ENCODE data around the gene SLC25A44. TPM values are rescaled to one million over a fixed set of nuclear protein-coding genes. Genes with fewer than 3 reads are reported as not detected.

The SLC25A44 gene
- total RNA-seq, 5 donors from 2014 or later (not counting 1 experiment from before 2014, with no cell fraction given), result 16.8 to 24.5 (median 21.4) TPM

DNA sequence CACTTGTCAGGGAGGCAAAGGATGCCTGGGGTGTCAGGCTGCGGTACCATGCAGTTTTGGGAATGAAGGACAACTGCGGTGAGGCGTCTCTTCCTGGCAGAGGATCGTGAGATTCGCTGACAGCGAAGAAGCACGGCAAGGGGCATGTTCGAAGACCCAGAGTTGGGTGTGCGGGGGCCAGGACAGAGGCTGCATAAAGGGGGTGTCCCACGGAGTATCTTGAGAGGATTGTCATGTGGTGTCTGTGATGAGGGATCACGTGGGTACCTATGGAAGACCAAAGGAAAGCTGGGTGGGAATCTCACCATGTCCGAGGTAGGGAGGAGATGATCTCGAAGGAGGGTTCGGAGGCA, 372 bp downstream of the SLC25A44 start:
- peak overlapping the region; percentile 85 to 89 for H3K4me3 ChIP-seq (ENCODE audit: control insufficient read depth in 1 of 2, extremely low read depth in 1 of 2, low read length in 1 of 2)

GRCh38 chr1:156195853-156196252, 1.9 kb downstream of the SLC25A44 start:
- no peak overlapping the region for H3K4me3 ChIP-seq (ENCODE audit: control insufficient read depth in 1 of 2, extremely low read depth in 1 of 2, low read length in 1 of 2)
- ChIA-PET CTCF (no interaction called here), POLR2A (interaction anchor here in 1 of 2 donors (0.6 kb wide), 1 partner anchor 77 kb away, joined by 4 read pairs; no protein-coding TSS in a partner anchor)
- no peaks in the 10 kb centered on the region for H3K9me3 ChIP-seq
- H3K36me3 Mint-ChIP-seq, result peaks cover 34% of the 10 kb centered on the region
- no peak overlapping the region for H3K27ac Mint-ChIP-seq
- no peak for DNase-seq
- H3K4me3 Mint-ChIP-seq, result peak overlapping the region in 2 of 3 donors; percentile 50 to 100
- H3K4me1 ChIP-seq (ENCODE audit: control insufficient read depth in 1 of 2, extremely low read depth in 1 of 2, insufficient read depth in 2 of 2, low read length in 2 of 2), result peaks cover 5 to 58% of the 10 kb centered on the region in 2 experiments
- no peak overlapping the region for H3K27ac ChIP-seq (ENCODE audit: low read length)
- ATAC-seq (replicated peaks in 1 of 4), result no peak
- no peaks in the 10 kb centered on the region for H3K9me3 Mint-ChIP-seq
- H3K27me3 Mint-ChIP-seq, result no peaks in the 10 kb centered on the region
- peaks cover 6 to 22% of the 10 kb centered on the region in 2 donors for H3K36me3 ChIP-seq (ENCODE audit: control insufficient read depth in 2 of 2, extremely low read depth in 1 of 2, insufficient read depth in 1 of 2, low read length in 1 of 2)
- H3K27me3 ChIP-seq (replicated peaks in 1 of 2; ENCODE audit: control insufficient read depth in 2 of 2, extremely low read depth in 1 of 2, insufficient read depth in 2 of 2, low read length in 1 of 2), result no peaks in the 10 kb centered on the region
- WGBS (ENCODE audit: insufficient coverage), result 88% methylated on average over 4 of the region's 4 CpGs
- peaks cover 74 to 77% (median 75%) of the 10 kb centered on the region in 3 donors for H3K4me1 Mint-ChIP-seq

More for the DNA sequence above, 372 bp downstream of the SLC25A44 start:
- peak overlapping the region; percentile 65 for H3K27ac ChIP-seq (ENCODE audit: low read length)
- H3K4me1 ChIP-seq (ENCODE audit: control insufficient read depth in 1 of 2, extremely low read depth in 1 of 2, insufficient read depth in 2 of 2, low read length in 2 of 2), result peaks cover 5 to 46% of the 10 kb centered on the region in 2 experiments
- peaks cover 21% of the 10 kb centered on the region for H3K36me3 Mint-ChIP-seq
- 5% methylated on average over 12 of the region's 14 CpGs for WGBS (ENCODE audit: insufficient coverage)
- peak overlapping the region; percentile 89 to 93 for H3K27ac Mint-ChIP-seq
- H3K27me3 ChIP-seq (replicated peaks in 1 of 2; ENCODE audit: control insufficient read depth in 2 of 2, extremely low read depth in 1 of 2, insufficient read depth in 2 of 2, low read length in 1 of 2), result no peaks in the 10 kb centered on the region
- H3K9me3 ChIP-seq, result no peaks in the 10 kb centered on the region
- peak overlapping the region; percentile 94 to 100 (median 98) for H3K4me3 Mint-ChIP-seq
- ATAC-seq (replicated peaks in 1 of 4) (peak in 1 of 4 experiments; percentile 2), DNase-seq (no peak)
- H3K4me1 Mint-ChIP-seq, result peaks cover 60 to 61% (median 61%) of the 10 kb centered on the region in 3 donors
- ChIA-PET CTCF (interaction anchor here (0.5 to 2.2 kb wide), 6 partner anchors 19 to 89 kb away, joined by 3 to 23 read pairs (median 8); partner anchors contain the start of genes PMF1 (in 1 of the 2) and SMG5 (in 1 of the 2)), POLR2A (interaction anchor here in 1 of 2 donors (0.7 to 2.4 kb wide), 4 partner anchors 9 to 449 kb away, joined by 3 to 32 read pairs (median 4); partner anchors contain the start of genes PMF1 and SMG5)
- peaks cover 6 to 10% of the 10 kb centered on the region in 2 donors for H3K36me3 ChIP-seq (ENCODE audit: control insufficient read depth in 2 of 2, extremely low read depth in 1 of 2, insufficient read depth in 1 of 2, low read length in 1 of 2)
- no peaks in the 10 kb centered on the region for H3K27me3 Mint-ChIP-seq
- no peaks in the 10 kb centered on the region for H3K9me3 Mint-ChIP-seq

GRCh38 chr1:156196445-156196844, 2.5 kb downstream of the SLC25A44 start:
- Mint-ChIP-seq H3K27ac (no peak overlapping the region), H3K9me3 (no peaks in the 10 kb centered on the region), H3K4me3 (peak overlapping the region in 1 of 3 donors; percentile 100), H3K4me1 (peaks cover 74 to 77% (median 75%) of the 10 kb centered on the region in 3 donors), H3K36me3 (peaks cover 34% of the 10 kb centered on the region), H3K27me3 (no peaks in the 10 kb centered on the region)
- WGBS (ENCODE audit: insufficient coverage), result 80% methylated on average over 2 of the region's 2 CpGs
- H3K27me3 ChIP-seq (replicated peaks in 1 of 2; ENCODE audit: control insufficient read depth in 2 of 2, extremely low read depth in 1 of 2, insufficient read depth in 2 of 2, low read length in 1 of 2), result no peaks in the 10 kb centered on the region
- H3K36me3 ChIP-seq (ENCODE audit: control insufficient read depth in 2 of 2, extremely low read depth in 1 of 2, insufficient read depth in 1 of 2, low read length in 1 of 2), result peaks cover 6 to 26% of the 10 kb centered on the region in 2 donors
- no peaks in the 10 kb centered on the region for H3K9me3 ChIP-seq
- CTCF ChIA-PET, result no interaction called here
- H3K4me3 ChIP-seq (ENCODE audit: control insufficient read depth in 1 of 2, extremely low read depth in 1 of 2, low read length in 1 of 2), result no peak overlapping the region
- H3K27ac ChIP-seq (ENCODE audit: low read length), result no peak overlapping the region
- no peak for ATAC-seq (replicated peaks in 1 of 4)
- no peak for DNase-seq
- H3K4me1 ChIP-seq (ENCODE audit: control insufficient read depth in 1 of 2, extremely low read depth in 1 of 2, insufficient read depth in 2 of 2, low read length in 2 of 2), result peaks cover 5 to 60% of the 10 kb centered on the region in 2 experiments
- POLR2A ChIA-PET, result interaction anchor here in 1 of 2 donors (0.6 kb wide), 1 partner anchor 77 kb away, joined by 4 read pairs; no protein-coding TSS in a partner anchor

GRCh38 chr1:156198831-156199349, 5.0 kb downstream of the SLC25A44 start:
- Mint-ChIP-seq H3K4me3 (no peak overlapping the region), H3K36me3 (peaks cover 32% of the 10 kb centered on the region), H3K9me3 (no peaks in the 10 kb centered on the region), H3K27me3 (no peaks in the 10 kb centered on the region), H3K4me1 (peaks cover 62 to 63% (median 62%) of the 10 kb centered on the region in 3 donors), H3K27ac (peak overlapping the region; percentile 62 to 79)
- Histone ChIP-seq H3K27ac (ENCODE audit: low read length) (peak overlapping the region; percentile 35), H3K36me3 (ENCODE audit: control insufficient read depth in 2 of 2, extremely low read depth in 1 of 2, insufficient read depth in 1 of 2, low read length in 1 of 2) (peaks cover 6 to 39% of the 10 kb centered on the region in 2 donors), H3K27me3 (replicated peaks in 1 of 2; ENCODE audit: control insufficient read depth in 2 of 2, extremely low read depth in 1 of 2, insufficient read depth in 2 of 2, low read length in 1 of 2) (no peaks in the 10 kb centered on the region), H3K4me1 (ENCODE audit: control insufficient read depth in 1 of 2, extremely low read depth in 1 of 2, insufficient read depth in 2 of 2, low read length in 2 of 2) (peaks cover 5 to 53% of the 10 kb centered on the region in 2 experiments), H3K9me3 (no peaks in the 10 kb centered on the region), H3K4me3 (ENCODE audit: control insufficient read depth in 1 of 2, extremely low read depth in 1 of 2, low read length in 1 of 2) (no peak overlapping the region)
- CTCF ChIA-PET, result interaction anchor here (0.6 to 1.5 kb wide), 4 partner anchors 12 to 1926 kb away, joined by 3 to 5 read pairs (median 3); no protein-coding TSS in a partner anchor
- WGBS (ENCODE audit: insufficient coverage), result 3% methylated on average over 4 of the region's 5 CpGs
- POLR2A ChIA-PET, result interaction anchor here in 1 of 2 donors (0.6 to 1.0 kb wide), 2 partner anchors 14 to 47 kb away, joined by 4 to 5 read pairs; partner anchors contain the start of gene PMF1
- no peak for ATAC-seq (replicated peaks in 1 of 4)
- DNase-seq, result no peak

DNA sequence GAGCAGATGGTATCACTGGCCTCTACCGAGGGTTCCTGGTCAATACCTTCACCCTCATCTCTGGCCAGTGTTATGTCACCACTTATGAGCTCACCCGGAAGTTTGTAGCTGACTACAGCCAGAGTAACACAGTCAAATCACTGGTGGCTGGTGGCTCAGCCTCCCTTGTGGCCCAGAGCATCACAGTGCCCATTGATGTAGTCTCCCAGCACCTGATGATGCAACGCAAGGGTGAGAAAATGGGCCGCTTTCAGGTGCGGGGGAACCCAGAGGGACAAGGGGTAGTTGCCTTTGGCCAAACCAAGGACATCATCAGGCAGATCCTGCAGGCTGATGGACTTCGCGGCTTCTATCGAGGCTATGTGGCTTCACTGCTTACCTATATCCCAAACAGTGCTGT, 6.1 kb downstream of the SLC25A44 start:
- Histone ChIP-seq H3K9me3 (no peaks in the 10 kb centered on the region), H3K27me3 (replicated peaks in 1 of 2; ENCODE audit: control insufficient read depth in 2 of 2, extremely low read depth in 1 of 2, insufficient read depth in 2 of 2, low read length in 1 of 2) (no peaks in the 10 kb centered on the region), H3K4me3 (ENCODE audit: control insufficient read depth in 1 of 2, extremely low read depth in 1 of 2, low read length in 1 of 2) (no peak overlapping the region), H3K27ac (ENCODE audit: low read length) (no peak overlapping the region), H3K36me3 (ENCODE audit: control insufficient read depth in 2 of 2, extremely low read depth in 1 of 2, insufficient read depth in 1 of 2, low read length in 1 of 2) (peaks cover 6 to 42% of the 10 kb centered on the region in 2 donors), H3K4me1 (ENCODE audit: control insufficient read depth in 1 of 2, extremely low read depth in 1 of 2, insufficient read depth in 2 of 2, low read length in 2 of 2) (peaks cover 0 to 41% of the 10 kb centered on the region in 2 experiments)
- ChIA-PET POLR2A (no interaction called here), CTCF (interaction anchor here in 1 of 2 donors (0.5 to 2.1 kb wide), 2 partner anchors 25 to 212 kb away, joined by 5 to 6 read pairs; no protein-coding TSS in a partner anchor)
- Mint-ChIP-seq H3K27ac (no peak overlapping the region), H3K4me3 (no peak overlapping the region), H3K27me3 (no peaks in the 10 kb centered on the region), H3K36me3 (peaks cover 32% of the 10 kb centered on the region), H3K4me1 (peaks cover 51 to 53% (median 52%) of the 10 kb centered on the region in 3 donors), H3K9me3 (no peaks in the 10 kb centered on the region)
- DNase-seq, result no peak
- ATAC-seq (replicated peaks in 1 of 4), result no peak
- 95% methylated on average over 5 of the region's 8 CpGs for whole genome bisulfite sequencing (ENCODE audit: insufficient coverage)

DNA sequence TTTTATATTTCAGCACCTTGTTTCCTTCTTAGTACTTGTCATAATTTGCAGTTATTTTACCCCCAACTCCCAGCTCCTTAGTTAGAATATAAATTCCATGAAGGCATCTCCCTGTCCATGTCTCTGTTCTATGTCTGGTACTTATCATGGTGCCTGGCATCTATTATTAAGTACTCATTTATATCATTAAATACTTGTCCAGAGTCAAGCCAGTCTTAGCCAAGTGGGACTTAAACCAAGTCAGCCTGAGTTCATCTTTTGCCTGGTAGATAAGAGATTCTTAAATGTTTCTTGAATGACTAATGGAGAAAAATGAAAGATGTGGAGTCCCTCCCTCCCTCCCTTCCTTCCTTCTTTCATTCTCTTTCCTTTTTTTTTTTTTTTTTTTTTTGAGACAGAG, 9.4 kb downstream of the SLC25A44 start:
- H3K4me3 Mint-ChIP-seq, result no peak overlapping the region
- CTCF ChIA-PET, result interaction anchor here in 1 of 2 donors (0.5 kb wide), 1 partner anchor 1154 kb away, joined by 3 read pairs; no protein-coding TSS in a partner anchor

More for the DNA sequence above, 9.4 kb downstream of the SLC25A44 start:
- ATAC-seq (replicated peaks in 1 of 4), result no peak
- Mint-ChIP-seq H3K27ac (no peak overlapping the region), H3K9me3 (no peaks in the 10 kb centered on the region), H3K27me3 (no peaks in the 10 kb centered on the region), H3K36me3 (peaks cover 25% of the 10 kb centered on the region), H3K4me1 (peaks cover 25 to 30% (median 27%) of the 10 kb centered on the region in 3 donors)
- Histone ChIP-seq H3K4me3 (ENCODE audit: control insufficient read depth in 1 of 2, extremely low read depth in 1 of 2, low read length in 1 of 2) (no peak overlapping the region), H3K9me3 (no peaks in the 10 kb centered on the region), H3K27me3 (replicated peaks in 1 of 2; ENCODE audit: control insufficient read depth in 2 of 2, extremely low read depth in 1 of 2, insufficient read depth in 2 of 2, low read length in 1 of 2) (no peaks in the 10 kb centered on the region), H3K36me3 (ENCODE audit: control insufficient read depth in 2 of 2, extremely low read depth in 1 of 2, insufficient read depth in 1 of 2, low read length in 1 of 2) (peaks cover 0 to 50% of the 10 kb centered on the region in 2 donors), H3K4me1 (ENCODE audit: control insufficient read depth in 1 of 2, extremely low read depth in 1 of 2, insufficient read depth in 2 of 2, low read length in 2 of 2) (peaks cover 0 to 23% of the 10 kb centered on the region in 2 experiments), H3K27ac (ENCODE audit: low read length) (no peak overlapping the region)
- POLR2A ChIA-PET, result interaction anchor here in 1 of 2 donors (0.9 kb wide), 1 partner anchor 10 kb away, joined by 3 read pairs; the partner anchor contains the start of gene SLC25A44
- DNase-seq, result no peak

All from T-cell (primary cell).